ENCODE results near the gene PIEZO2.
"Not testable (repeated sequence)": the region's sequence is repeated elsewhere in the genome, so short reads cannot be mapped to it uniquely, and the experiment has no call there.

Gene PIEZO2

GRCh38 chr18:10953672-10954071, 195.7 kb downstream of the PIEZO2 start:
- DNase-seq = no peak

GRCh38 chr18:10951631-10952544, 197.5 kb downstream of the PIEZO2 start:
- DNase-seq = no peak

- DNase-seq = no peak
Observed at GRCh38 chr18:10950876-10951630, 198.3 kb downstream of the PIEZO2 start.

- no peak for DNase-seq
Observed at GRCh38 chr18:10950080-10950875, 199.1 kb downstream of the PIEZO2 start.

- no peak for DNase-seq
Observed at GRCh38 chr18:10949655-10950054, 199.7 kb downstream of the PIEZO2 start.

GRCh38 chr18:10948421-10948820, 200.9 kb downstream of the PIEZO2 start:
- no peak for DNase-seq

GRCh38 chr18:10946058-10946457, 203.3 kb downstream of the PIEZO2 start:
- DNase-seq = no peak

- no peak for DNase-seq
Observed at GRCh38 chr18:10942998-10943397, 206.4 kb downstream of the PIEZO2 start.

GRCh38 chr18:10939822-10940221, 209.5 kb downstream of the PIEZO2 start:
- DNase-seq = no peak

GRCh38 chr18:10937743-10938640, 211.4 kb downstream of the PIEZO2 start:
- DNase-seq = peak in 1 of 3 donors; percentile 6

- no peak for DNase-seq
Observed at GRCh38 chr18:10936176-10937053, 213.0 kb downstream of the PIEZO2 start.

GRCh38 chr18:10935588-10935987, 213.8 kb downstream of the PIEZO2 start:
- no peak for DNase-seq

- not testable (repeated sequence) for DNase-seq
Observed at GRCh38 chr18:10933648-10934047, 215.7 kb downstream of the PIEZO2 start.

GRCh38 chr18:10930076-10930475, 219.3 kb downstream of the PIEZO2 start:
- DNase-seq = no peak

- no peak for DNase-seq
Observed at GRCh38 chr18:10928772-10929373, 220.5 kb downstream of the PIEZO2 start.

GRCh38 chr18:10928011-10928771, 221.2 kb downstream of the PIEZO2 start:
- DNase-seq = no peak

GRCh38 chr18:10927286-10927992, 221.9 kb downstream of the PIEZO2 start:
- no peak for DNase-seq

- DNase-seq = peak in 2 of 3 donors; percentile 5 to 12
Observed at GRCh38 chr18:10926621-10927161, 222.7 kb downstream of the PIEZO2 start.

GRCh38 chr18:10924290-10924689, 225.1 kb downstream of the PIEZO2 start:
- no peak for DNase-seq

All from suppressor macrophage treated with lipopolysaccharide for 1 hour (primary cell).